Measurements from ENCODE around the gene PLXND1.
"Not testable (repeated sequence)": the region's sequence is repeated elsewhere in the genome, so short reads cannot be mapped to it uniquely, and the experiment has no call there.

Gene PLXND1

GRCh38 chr3:129556890-129557547 lies 49.5 kb downstream of the PLXND1 start:
- no peak for DNase-seq (ENCODE audit: extremely low spot score, insufficient read length, low read depth)
- FAIRE-seq: no peak

- DNase-seq (ENCODE audit: extremely low spot score, insufficient read length, low read depth): no peak
- no peak for FAIRE-seq
These were observed 50.1 kb downstream of the PLXND1 start for GRCh38 chr3:129556358-129556695.

- no peak for DNase-seq (ENCODE audit: extremely low spot score, insufficient read length, low read depth)
These were observed 50.7 kb downstream of the PLXND1 start for GRCh38 chr3:129555616-129556357.

GRCh38 chr3:129555153-129555550 lies 51.3 kb downstream of the PLXND1 start:
- FAIRE-seq (no peak), DNase-seq (ENCODE audit: extremely low spot score, insufficient read length, low read depth) (no peak)

More at GRCh38 chr3:129555616-129556357, 50.7 kb downstream of the PLXND1 start:
- no peak for FAIRE-seq

GRCh38 chr3:129554356-129555152 lies 51.9 kb downstream of the PLXND1 start:
- DNase-seq (ENCODE audit: extremely low spot score, insufficient read length, low read depth) (no peak), FAIRE-seq (no peak)

GRCh38 chr3:129553719-129554118 lies 52.8 kb downstream of the PLXND1 start:
- DNase-seq (ENCODE audit: extremely low spot score, insufficient read length, low read depth) (no peak), FAIRE-seq (no peak)

GRCh38 chr3:129553171-129553570 lies 53.3 kb downstream of the PLXND1 start:
- FAIRE-seq (no peak), DNase-seq (ENCODE audit: extremely low spot score, insufficient read length, low read depth) (no peak)

GRCh38 chr3:129552287-129553050 lies 54.0 kb downstream of the PLXND1 start:
- FAIRE-seq: no peak
- no peak for DNase-seq (ENCODE audit: extremely low spot score, insufficient read length, low read depth)

GRCh38 chr3:129549805-129550204 lies 56.7 kb downstream of the PLXND1 start:
- DNase-seq (ENCODE audit: extremely low spot score, insufficient read length, low read depth) (no peak), FAIRE-seq (no peak)

GRCh38 chr3:129549006-129549800 lies 57.3 kb downstream of the PLXND1 start:
- DNase-seq (ENCODE audit: extremely low spot score, insufficient read length, low read depth): no peak
- no peak for FAIRE-seq

- DNase-seq (ENCODE audit: extremely low spot score, insufficient read length, low read depth) (no peak), FAIRE-seq (no peak)
These were observed 58.1 kb downstream of the PLXND1 start for GRCh38 chr3:129548104-129548965.

GRCh38 chr3:129547241-129547640 lies 59.2 kb downstream of the PLXND1 start:
- no peak for DNase-seq (ENCODE audit: extremely low spot score, insufficient read length, low read depth)
- no peak for FAIRE-seq

GRCh38 chr3:129545951-129546350 lies 60.5 kb downstream of the PLXND1 start:
- not testable (repeated sequence) for FAIRE-seq; DNase-seq (ENCODE audit: extremely low spot score, insufficient read length, low read depth)

GRCh38 chr3:129543999-129544398 lies 62.5 kb downstream of the PLXND1 start:
- no peak for DNase-seq (ENCODE audit: extremely low spot score, insufficient read length, low read depth)
- FAIRE-seq: no peak

- no peak for FAIRE-seq
These were observed 63.2 kb downstream of the PLXND1 start, which contains the start of gene H1-8 for GRCh38 chr3:129543156-129543790. TSS of gene H1-8 (plus strand) at chr3:129543175. CDS start at chr3:129543219, 44 bp downstream.

GRCh38 chr3:129542747-129543146 lies 63.7 kb downstream of the PLXND1 start:
- FAIRE-seq (no peak), DNase-seq (ENCODE audit: extremely low spot score, insufficient read length, low read depth) (no peak)

More at GRCh38 chr3:129543156-129543790, 63.2 kb downstream of the PLXND1 start, which contains the start of gene H1-8:
- DNase-seq (ENCODE audit: extremely low spot score, insufficient read length, low read depth): no peak

- DNase-seq (ENCODE audit: extremely low spot score, insufficient read length, low read depth) (no peak), FAIRE-seq (no peak)
These were observed 65.5 kb downstream of the PLXND1 start for GRCh38 chr3:129540776-129541516.
